ENCODE results near the gene KRTAP5-8.

GRCh38 chr11:71563406-71563805 lies 25.6 kb downstream of the KRTAP5-8 start:
- TF ChIP-seq, protein P1, sequence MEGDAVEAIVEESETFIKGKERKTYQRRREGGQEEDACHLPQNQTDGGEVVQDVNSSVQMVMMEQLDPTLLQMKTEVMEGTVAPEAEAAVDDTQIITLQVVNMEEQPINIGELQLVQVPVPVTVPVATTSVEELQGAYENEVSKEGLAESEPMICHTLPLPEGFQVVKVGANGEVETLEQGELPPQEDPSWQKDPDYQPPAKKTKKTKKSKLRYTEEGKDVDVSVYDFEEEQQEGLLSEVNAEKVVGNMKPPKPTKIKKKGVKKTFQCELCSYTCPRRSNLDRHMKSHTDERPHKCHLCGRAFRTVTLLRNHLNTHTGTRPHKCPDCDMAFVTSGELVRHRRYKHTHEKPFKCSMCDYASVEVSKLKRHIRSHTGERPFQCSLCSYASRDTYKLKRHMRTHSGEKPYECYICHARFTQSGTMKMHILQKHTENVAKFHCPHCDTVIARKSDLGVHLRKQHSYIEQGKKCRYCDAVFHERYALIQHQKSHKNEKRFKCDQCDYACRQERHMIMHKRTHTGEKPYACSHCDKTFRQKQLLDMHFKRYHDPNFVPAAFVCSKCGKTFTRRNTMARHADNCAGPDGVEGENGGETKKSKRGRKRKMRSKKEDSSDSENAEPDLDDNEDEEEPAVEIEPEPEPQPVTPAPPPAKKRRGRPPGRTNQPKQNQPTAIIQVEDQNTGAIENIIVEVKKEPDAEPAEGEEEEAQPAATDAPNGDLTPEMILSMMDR (IDR thresholded peaks at IDR 0.05), result peak; percentile 64
- no peak for TF ChIP-seq EZH2phosphoT487 (IDR thresholded peaks at IDR 0.05)
- TF ChIP-seq EZH2 (IDR thresholded peaks at IDR 0.05), result no peak
